22Rv1 (cell line): Measurements from ENCODE around the gene NRXN3.

Source experiments
- H3K27ac ChIP-seq: fragments of 450-650 bp; 2 replicates; pipeline ENCODE4 v1.5.1; 2017
- ZFX ChIP-seq: fragments of 450-650 bp; IDR thresholded peaks from 2 replicates; pipeline ENCODE4 v1.6.1; 2017; ENCODE audit warnings: antibody characterized with exemption, borderline replicate concordance
- TF ChIP-seq, protein P1 (sequence below): fragments of 450-650 bp; IDR thresholded peaks from 2 replicates; pipeline ENCODE4 v1.5.1; 2017; ENCODE audit warnings: mild to moderate bottlenecking

NRXN3 gene

DNA sequence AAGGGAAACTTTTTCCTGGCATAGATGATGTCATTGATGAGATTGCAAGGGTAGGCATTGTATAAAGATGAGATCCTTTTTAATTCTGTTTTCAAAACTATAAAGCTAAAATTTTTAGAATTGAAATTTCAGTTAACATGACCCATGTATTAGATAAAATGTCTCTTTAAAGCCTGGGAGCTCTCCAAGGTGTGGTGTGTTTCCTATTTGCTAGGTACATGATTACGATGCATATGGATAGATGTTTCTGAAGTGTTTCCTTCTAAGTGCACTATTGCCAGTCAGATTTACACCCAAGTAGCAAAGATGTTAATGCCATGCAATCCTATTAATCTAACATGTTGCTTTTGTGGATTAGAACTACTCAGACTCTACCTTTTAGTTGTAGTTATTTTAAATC is 1206.4 kb downstream of the NRXN3 start:
- TF ChIP-seq, protein P1, sequence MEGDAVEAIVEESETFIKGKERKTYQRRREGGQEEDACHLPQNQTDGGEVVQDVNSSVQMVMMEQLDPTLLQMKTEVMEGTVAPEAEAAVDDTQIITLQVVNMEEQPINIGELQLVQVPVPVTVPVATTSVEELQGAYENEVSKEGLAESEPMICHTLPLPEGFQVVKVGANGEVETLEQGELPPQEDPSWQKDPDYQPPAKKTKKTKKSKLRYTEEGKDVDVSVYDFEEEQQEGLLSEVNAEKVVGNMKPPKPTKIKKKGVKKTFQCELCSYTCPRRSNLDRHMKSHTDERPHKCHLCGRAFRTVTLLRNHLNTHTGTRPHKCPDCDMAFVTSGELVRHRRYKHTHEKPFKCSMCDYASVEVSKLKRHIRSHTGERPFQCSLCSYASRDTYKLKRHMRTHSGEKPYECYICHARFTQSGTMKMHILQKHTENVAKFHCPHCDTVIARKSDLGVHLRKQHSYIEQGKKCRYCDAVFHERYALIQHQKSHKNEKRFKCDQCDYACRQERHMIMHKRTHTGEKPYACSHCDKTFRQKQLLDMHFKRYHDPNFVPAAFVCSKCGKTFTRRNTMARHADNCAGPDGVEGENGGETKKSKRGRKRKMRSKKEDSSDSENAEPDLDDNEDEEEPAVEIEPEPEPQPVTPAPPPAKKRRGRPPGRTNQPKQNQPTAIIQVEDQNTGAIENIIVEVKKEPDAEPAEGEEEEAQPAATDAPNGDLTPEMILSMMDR, result no peak
- TF ChIP-seq ZFX, result no peak
- no peak overlapping the region for H3K27ac ChIP-seq

DNA sequence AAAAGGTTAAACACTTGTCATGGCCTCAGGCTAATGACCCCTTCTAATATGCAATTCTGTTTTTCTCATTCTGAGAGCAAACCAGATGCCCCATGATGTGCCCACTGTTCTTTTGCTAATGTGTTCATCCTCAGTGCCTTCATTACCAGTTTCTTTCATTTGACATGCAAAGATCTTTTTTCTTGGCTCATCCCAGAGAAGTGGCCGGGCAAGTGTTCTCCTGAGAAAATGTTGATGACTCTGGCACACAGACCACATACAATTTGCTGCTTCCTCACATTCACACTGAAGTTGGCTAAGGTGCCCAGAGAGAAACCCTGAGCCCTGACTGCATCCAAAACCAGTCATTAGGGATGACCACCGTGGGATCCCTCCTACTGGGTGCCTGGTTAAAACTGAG is 1207.8 kb downstream of the NRXN3 start:
- TF ChIP-seq, protein P1, result no peak
- TF ChIP-seq ZFX, result no peak
- H3K27ac ChIP-seq, result no peak overlapping the region

DNA sequence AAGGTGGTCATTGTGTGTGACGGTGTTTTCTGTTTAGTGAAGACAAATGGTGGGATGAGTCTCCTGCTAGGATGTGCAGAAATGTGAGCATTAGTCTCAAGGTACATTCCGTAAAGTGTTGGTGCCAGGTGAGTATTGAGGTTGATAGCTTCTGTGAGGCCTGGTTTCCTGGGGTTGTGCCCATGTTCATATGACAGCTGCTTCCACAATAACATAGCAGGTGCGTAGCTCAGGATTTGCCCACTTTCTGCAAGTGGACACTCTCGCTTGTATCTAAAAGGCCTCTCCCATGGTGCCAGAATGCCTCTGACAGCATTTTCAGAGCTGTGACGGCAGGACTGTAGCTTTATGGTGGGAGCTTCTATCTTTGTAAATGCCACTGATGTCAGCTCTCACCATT is 1209.1 kb downstream of the NRXN3 start:
- H3K27ac ChIP-seq, result no peak overlapping the region
- TF ChIP-seq, protein P1, result no peak
- no peak for TF ChIP-seq ZFX

DNA sequence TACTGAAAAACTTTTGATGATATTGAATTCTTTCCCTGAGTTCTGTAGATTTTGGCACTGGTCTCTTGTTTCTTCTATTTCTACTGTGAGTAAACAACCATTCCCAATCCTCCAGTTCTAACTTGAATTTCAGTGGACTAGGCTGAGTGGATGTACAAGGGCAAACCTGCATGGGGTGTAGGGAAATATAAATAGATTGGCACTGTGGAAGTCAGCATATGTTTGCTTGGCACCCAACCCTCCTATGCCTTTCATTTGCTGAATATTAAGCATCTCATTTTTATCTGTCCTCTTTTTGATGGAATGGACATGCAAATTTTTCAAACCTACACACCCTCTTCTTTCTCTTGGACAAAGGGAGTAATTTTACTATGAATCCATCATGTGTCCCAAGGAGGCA is 1212.9 kb downstream of the NRXN3 start:
- no peak overlapping the region for H3K27ac ChIP-seq
- TF ChIP-seq, protein P1, result no peak
- TF ChIP-seq ZFX, result no peak

DNA sequence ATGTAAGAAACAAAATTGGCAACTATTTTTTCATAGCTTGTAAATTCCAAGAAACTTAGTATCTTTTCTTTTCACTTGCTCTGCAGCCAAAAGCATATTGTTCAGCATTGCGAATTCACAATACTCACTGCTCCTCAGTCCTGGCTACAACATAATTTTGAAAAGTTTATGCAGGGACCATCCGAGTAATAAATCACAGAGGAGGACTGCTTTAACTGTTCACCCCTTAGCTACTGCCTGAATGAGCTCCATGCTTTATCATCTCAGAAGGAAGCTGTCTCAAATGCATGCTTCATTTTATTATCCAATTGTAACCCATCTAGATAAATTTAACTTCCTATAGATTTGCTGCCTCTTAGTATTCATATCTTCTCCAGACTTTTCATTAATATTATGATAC is 1213.3 kb downstream of the NRXN3 start:
- TF ChIP-seq, protein P1, result no peak
- TF ChIP-seq ZFX, result no peak
- no peak overlapping the region for H3K27ac ChIP-seq

DNA sequence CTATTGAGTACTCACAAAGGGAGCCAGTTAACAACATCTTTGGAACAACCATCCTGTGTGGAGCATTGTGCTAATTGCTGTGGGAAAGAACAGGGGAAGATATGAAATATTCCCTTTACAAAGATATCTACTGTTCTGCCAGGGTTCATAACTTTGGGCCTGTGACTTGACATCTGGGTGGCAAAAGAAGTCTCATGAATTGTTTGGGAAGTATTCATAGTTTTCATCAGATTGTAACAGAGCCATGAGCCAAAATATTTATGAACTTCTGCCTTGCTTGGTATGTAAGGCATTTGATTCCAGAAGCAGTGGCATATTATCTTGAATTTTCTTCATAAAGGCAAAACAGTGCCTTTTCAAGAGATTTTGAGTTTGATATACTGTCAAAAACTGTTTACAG is 1224.9 kb downstream of the NRXN3 start:
- H3K27ac ChIP-seq, result no peak overlapping the region
- TF ChIP-seq ZFX, result no peak
- TF ChIP-seq, protein P1, result no peak

DNA sequence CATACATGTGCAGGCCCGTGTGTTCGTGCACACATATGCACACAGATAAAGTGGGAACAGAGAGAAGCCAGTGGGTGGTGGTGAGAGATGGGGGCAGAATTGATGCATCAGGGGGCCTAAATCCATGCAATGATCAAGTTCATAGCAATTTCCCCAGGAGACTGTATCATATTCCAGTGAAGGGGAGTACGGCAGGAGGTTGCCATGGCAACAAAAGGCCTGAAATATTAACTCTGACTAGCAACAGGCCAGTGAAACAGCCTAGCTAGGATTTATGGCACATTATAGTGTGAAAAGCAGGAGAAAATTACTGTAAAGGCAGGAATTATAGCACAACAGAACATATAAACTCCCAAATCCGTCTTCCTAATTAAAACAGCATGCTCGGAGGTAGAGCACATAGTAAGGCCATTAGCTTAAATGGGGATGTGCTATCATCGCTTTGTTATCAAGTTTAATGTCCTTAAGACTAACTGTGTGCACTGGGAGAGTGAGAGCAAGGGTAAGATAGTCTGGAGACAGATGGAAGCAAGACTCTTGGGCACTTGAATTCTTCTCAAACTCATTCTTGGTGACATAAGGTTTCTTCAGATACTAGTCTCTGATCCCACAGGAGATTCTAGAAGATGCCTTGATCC is 1234.8 kb downstream of the NRXN3 start:
- H3K27ac ChIP-seq, result no peak overlapping the region
- no peak for TF ChIP-seq ZFX
- TF ChIP-seq, protein P1, result no peak
